Activated CD8-positive, alpha-beta memory T cell treated with anti-CD3 and anti-CD28 coated beads, Interleukin-2, amount 10 ng/mL, durations not matched to agents 7 days and 5 days (primary cell): ENCODE measurements around the gene TUNAR. TPM values are rescaled to one million over a fixed set of nuclear protein-coding genes. Genes with fewer than 3 reads are reported as not detected.

ENCODE experiments used
- ATAC-seq: fragments of 150-1000 bp; cut with Tn5 transposase; one replicate; pipeline ENCODE4 v1.10.0; 2021; ENCODE audit warnings: moderate library complexity
- CTCF ChIA-PET: fragments of 350-600 bp; sonication (Branson Sonifier 250); formaldehyde crosslinking; loops from one replicate; lab custom pipeline; 2021; ENCODE audit warnings: antibody characterized with exemption; lab: Charles Lee
- DNase-seq: peaks from one replicate; pipeline ENCODE4 v3.0.0-alpha.2; 2020
- H3K27ac Mint-ChIP-seq: one replicate; pipeline ENCODE4 v1.8.0; 2021; ENCODE audit warnings: mild to moderate bottlenecking, mixed read lengths
- H3K27me3 Mint-ChIP-seq: one replicate; pipeline ENCODE4 v1.8.0; 2021; ENCODE audit warnings: mixed read lengths
- H3K36me3 Mint-ChIP-seq: one replicate; pipeline ENCODE4 v1.8.0; 2021; ENCODE audit warnings: mild to moderate bottlenecking, mixed read lengths
- H3K4me1 Mint-ChIP-seq: one replicate; pipeline ENCODE4 v1.8.0; 2021; ENCODE audit warnings: mixed read lengths
- H3K4me3 Mint-ChIP-seq: one replicate; pipeline ENCODE4 v1.8.0; 2021; ENCODE audit warnings: mild to moderate bottlenecking, moderate library complexity, mixed read lengths
- H3K9me3 Mint-ChIP-seq: one replicate; pipeline ENCODE4 v1.8.0; 2022; ENCODE audit warnings: low read depth, mixed read lengths
- total RNA-seq, 2 experiments: library from RNA; stranded (reverse); gene quantifications; one replicate each; pipeline ENCODE4 v1.2.3, GENCODE V29; 2021

The TUNAR gene
- total RNA-seq, result not detected

DNA sequence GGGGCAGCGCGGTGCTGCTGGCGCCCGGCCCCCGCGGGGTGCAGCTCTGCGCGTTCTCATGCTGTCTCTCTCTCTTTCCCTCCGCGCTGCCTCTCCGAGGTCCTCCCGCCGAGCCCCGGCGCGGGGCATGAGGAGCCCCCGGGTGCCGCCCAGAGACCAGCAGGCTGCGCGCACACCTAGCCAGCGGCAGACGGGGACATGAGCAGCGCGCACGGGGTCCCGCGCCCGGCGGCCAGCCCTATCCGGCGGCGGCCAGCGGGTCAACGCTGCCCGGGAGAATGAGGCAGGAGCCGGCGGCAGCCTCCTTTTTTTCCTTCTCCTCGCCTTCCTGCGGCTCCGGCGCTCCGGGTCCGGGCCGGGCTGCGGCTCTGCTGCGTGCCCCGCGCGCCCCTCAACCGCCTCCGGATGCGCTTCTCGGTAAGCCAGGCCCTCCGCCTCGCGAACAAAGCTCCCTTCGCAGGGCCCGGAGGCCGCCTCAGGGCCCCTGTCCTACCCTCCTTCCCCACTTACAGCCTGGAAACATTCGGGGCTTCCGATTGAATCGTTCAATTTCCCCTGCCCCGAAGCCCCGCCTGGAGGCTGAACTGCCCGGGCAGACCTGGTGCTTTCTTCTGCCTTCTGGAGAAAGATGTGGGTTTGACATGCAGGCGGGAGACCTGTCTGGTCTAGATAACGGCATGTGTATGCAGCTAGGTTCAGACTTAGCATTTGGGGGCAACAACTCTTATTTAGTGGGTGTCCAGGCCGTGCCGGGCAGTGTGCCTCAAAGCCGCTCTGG lies at the start of gene TUNAR:
TUNAR (plus strand) TSS at position 72 of the 778 bp plus-strand sequence.
- DNase-seq, result no peak
- Mint-ChIP-seq H3K4me1 (no peaks in the 10 kb centered on the region), H3K4me3 (no peak within 1 kb of the TSS), H3K27me3 (peaks cover 53% of the 10 kb centered on the region), H3K27ac (no peak within 1 kb of the TSS), H3K36me3 (no peaks in the 10 kb centered on the region), H3K9me3 (no peaks in the 10 kb centered on the region)
- ATAC-seq, result no peak
- CTCF ChIA-PET, result interaction anchor here (1.0 kb wide), 1 partner anchor 367 kb away, joined by 3 read pairs; no protein-coding TSS in a partner anchor

DNA sequence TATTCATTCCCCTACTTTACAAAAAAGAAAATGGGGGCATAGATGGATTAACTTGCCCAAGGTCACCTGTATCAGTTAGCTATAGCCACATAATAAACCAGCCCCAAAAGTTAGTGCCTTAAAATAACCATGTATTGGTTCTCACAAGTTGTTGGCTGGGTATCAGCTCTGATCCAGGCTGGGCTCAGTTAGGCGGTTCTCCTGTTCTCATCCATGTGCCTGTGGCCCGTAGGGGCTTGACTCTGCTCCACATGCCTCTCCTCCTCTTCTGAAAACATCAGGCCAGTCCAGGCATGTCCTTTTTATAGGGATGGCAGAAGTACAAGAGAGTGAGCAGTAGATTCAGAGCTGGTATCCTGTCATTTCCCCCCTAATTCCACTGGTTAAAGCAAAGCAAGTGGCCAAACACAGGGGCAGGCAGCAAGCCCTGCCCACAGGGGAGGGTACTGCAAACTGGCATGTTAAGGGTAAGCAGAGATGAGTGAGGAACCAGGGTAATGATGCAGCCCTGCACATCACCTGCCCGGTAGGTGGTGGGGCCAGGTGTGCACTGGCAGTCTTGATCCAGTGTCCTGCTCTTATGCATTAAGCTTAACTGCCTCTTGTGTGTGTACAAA lies 47.9 kb upstream of the TUNAR start:
- H3K27ac Mint-ChIP-seq, result no peak overlapping the region
- H3K4me3 Mint-ChIP-seq, result no peak overlapping the region
- peaks cover 3% of the 10 kb centered on the region for H3K27me3 Mint-ChIP-seq
- no peaks in the 10 kb centered on the region for H3K9me3 Mint-ChIP-seq
- ATAC-seq (no peak), DNase-seq (no peak)
- H3K36me3 Mint-ChIP-seq, result no peaks in the 10 kb centered on the region
- CTCF ChIA-PET, result no interaction called here
- H3K4me1 Mint-ChIP-seq, result no peaks in the 10 kb centered on the region

DNA sequence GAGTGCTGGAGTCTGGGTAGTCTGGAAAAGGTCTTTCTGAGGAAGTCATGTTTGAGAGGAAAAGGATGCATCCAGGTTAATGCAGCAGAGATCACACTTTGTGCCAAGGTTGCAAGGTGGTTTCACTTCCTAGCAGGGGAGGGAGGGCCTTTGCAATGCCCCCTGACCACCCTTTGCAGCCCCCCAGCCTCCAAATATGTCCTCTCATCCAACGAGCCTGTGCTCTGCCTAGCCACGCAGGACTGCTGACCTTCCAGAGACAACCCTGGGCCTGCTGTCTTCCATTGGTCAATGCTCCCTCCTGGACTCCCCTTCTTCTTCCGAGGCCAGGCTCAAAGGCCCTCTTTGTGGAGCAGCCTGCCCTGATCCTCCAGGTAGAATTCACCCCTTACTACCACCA lies 47.3 kb upstream of the TUNAR start:
- no peaks in the 10 kb centered on the region for H3K36me3 Mint-ChIP-seq
- CTCF ChIA-PET, result no interaction called here
- no peak overlapping the region for H3K4me3 Mint-ChIP-seq
- H3K27me3 Mint-ChIP-seq, result peaks cover 3% of the 10 kb centered on the region
- no peaks in the 10 kb centered on the region for H3K9me3 Mint-ChIP-seq
- DNase-seq, result no peak
- ATAC-seq, result no peak
- no peaks in the 10 kb centered on the region for H3K4me1 Mint-ChIP-seq
- no peak overlapping the region for H3K27ac Mint-ChIP-seq

GRCh38 chr14:95830386-95830785 lies 46.2 kb upstream of the TUNAR start:
- CTCF ChIA-PET, result no interaction called here
- H3K9me3 Mint-ChIP-seq, result no peaks in the 10 kb centered on the region
- no peaks in the 10 kb centered on the region for H3K27me3 Mint-ChIP-seq
- DNase-seq (no peak), ATAC-seq (no peak)
- no peaks in the 10 kb centered on the region for H3K4me1 Mint-ChIP-seq
- H3K4me3 Mint-ChIP-seq, result no peak overlapping the region
- H3K36me3 Mint-ChIP-seq, result no peaks in the 10 kb centered on the region
- no peak overlapping the region for H3K27ac Mint-ChIP-seq

DNA sequence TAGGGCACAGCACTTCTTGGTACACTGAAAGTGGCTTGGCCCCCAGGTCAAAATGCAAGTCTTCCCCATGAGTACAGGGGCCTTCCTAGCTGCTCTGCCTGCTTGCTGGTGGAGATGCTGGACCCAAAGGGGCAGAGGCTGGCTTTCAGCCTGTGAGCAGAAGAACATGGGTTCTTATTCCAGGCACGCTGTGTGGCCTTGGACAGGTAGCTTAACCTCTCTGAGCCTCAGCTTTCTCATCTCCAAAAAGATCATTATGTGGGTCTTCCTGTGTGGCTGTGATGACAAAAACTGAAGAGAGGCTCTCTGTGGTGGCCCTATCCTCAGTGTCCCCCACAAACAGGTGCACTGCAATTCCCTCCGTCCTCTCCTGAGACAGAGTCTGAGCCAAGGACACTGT lies 45.6 kb upstream of the TUNAR start:
- no peak for DNase-seq
- no peaks in the 10 kb centered on the region for H3K9me3 Mint-ChIP-seq
- no peak for ATAC-seq
- no peaks in the 10 kb centered on the region for H3K36me3 Mint-ChIP-seq
- no peak overlapping the region for H3K4me3 Mint-ChIP-seq
- CTCF ChIA-PET, result no interaction called here
- no peaks in the 10 kb centered on the region for H3K4me1 Mint-ChIP-seq
- no peak overlapping the region for H3K27ac Mint-ChIP-seq
- no peaks in the 10 kb centered on the region for H3K27me3 Mint-ChIP-seq

DNA sequence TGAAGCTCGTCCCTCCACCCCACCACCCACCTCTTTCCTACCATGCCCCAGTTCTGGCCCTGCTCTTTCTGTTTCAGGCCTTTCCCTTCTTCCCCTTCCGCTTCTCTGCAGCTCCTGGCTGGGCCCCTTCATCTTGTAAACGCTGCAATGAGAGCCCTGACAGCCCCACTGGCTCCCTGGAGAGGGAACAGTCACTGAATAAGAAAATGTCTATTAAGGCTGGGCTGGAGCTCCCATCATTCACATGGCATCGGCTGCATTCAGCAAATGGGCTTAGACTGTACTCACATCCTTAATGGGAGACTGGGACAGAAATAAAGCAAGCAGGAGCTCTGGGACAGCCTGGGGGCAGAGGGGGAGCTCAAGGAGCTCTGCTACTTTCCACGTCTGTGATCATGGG lies 45.2 kb upstream of the TUNAR start:
- Mint-ChIP-seq H3K36me3 (no peaks in the 10 kb centered on the region), H3K9me3 (no peaks in the 10 kb centered on the region), H3K4me3 (no peak overlapping the region), H3K4me1 (no peaks in the 10 kb centered on the region), H3K27me3 (no peaks in the 10 kb centered on the region), H3K27ac (no peak overlapping the region)
- DNase-seq (no peak), ATAC-seq (no peak)
- CTCF ChIA-PET, result no interaction called here

- H3K9me3 Mint-ChIP-seq, result no peaks in the 10 kb centered on the region
- H3K27me3 Mint-ChIP-seq, result no peaks in the 10 kb centered on the region
- CTCF ChIA-PET, result no interaction called here
- ATAC-seq (no peak), DNase-seq (no peak)
- no peak overlapping the region for H3K27ac Mint-ChIP-seq
- H3K36me3 Mint-ChIP-seq, result no peaks in the 10 kb centered on the region
- H3K4me1 Mint-ChIP-seq, result no peaks in the 10 kb centered on the region
- H3K4me3 Mint-ChIP-seq, result no peak overlapping the region
These were observed 44.6 kb upstream of the TUNAR start for GRCh38 chr14:95832012-95832411.

DNA sequence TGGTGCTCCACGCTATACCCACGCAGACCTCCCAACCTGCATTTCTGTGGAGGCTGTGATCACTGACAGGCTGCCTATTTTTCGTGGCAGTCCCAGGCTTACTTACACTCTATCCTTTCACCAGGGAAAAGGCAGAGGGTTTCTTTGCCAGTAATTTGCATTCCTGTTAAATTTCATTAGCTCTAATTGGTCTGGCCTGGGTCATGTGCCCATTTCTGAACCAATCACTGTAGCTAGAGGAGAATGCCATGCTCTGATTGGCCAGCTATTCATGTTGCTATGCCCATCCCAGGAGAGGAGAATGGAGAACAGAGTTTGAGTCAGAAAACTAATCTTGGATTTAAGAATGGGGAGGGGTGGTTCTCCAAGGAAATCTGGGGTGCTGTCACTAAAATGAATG lies 43.2 kb upstream of the TUNAR start:
- Mint-ChIP-seq H3K27me3 (no peaks in the 10 kb centered on the region), H3K9me3 (peaks cover 2% of the 10 kb centered on the region), H3K4me1 (no peaks in the 10 kb centered on the region), H3K27ac (no peak overlapping the region), H3K36me3 (no peaks in the 10 kb centered on the region), H3K4me3 (no peak overlapping the region)
- DNase-seq, result no peak
- CTCF ChIA-PET, result no interaction called here
- no peak for ATAC-seq

- peaks cover 2% of the 10 kb centered on the region for H3K9me3 Mint-ChIP-seq
- H3K27me3 Mint-ChIP-seq, result no peaks in the 10 kb centered on the region
- CTCF ChIA-PET, result no interaction called here
- no peaks in the 10 kb centered on the region for H3K36me3 Mint-ChIP-seq
- ATAC-seq (no peak), DNase-seq (no peak)
- H3K4me1 Mint-ChIP-seq, result no peaks in the 10 kb centered on the region
- H3K4me3 Mint-ChIP-seq, result no peak overlapping the region
- no peak overlapping the region for H3K27ac Mint-ChIP-seq
These were observed 42.1 kb upstream of the TUNAR start for GRCh38 chr14:95834496-95834895.

DNA sequence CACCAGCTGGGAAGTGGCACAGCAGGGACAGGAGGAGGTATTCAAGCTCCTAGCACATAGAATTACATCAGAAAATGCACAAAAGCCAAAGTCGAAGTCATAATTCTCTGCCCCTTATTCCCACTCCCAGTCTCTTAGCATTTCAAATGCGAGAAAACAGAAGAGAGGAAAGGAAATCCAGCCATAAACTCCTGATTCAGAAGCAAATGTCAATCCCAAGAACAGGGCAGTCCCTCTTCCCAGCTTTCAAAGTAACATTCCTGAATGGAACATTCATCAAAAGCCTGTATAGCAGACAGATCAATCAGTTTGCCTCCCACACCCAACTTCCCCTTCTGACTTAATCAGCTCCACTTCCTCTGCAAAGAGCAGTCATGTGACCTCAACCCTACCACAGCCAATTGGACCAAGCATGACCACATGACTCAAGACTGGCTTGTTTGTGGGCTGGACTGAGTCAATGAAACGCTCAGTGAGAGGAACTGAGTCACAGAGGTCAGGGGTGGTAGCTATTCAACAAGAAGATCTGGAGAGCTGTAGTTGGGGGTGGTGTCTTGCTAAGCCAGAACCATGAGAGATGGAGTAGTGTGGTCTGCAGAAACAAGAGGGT lies 41.4 kb upstream of the TUNAR start:
- Mint-ChIP-seq H3K36me3 (no peaks in the 10 kb centered on the region), H3K4me1 (no peaks in the 10 kb centered on the region), H3K9me3 (peaks cover 2% of the 10 kb centered on the region), H3K27ac (no peak overlapping the region), H3K27me3 (no peaks in the 10 kb centered on the region), H3K4me3 (no peak overlapping the region)
- DNase-seq (peak; percentile 41), ATAC-seq (no peak)
- CTCF ChIA-PET, result interaction anchor here (0.5 kb wide), 1 partner anchor 154 kb away, joined by 3 read pairs; no protein-coding TSS in a partner anchor

GRCh38 chr14:95838862-95839261 lies 37.8 kb upstream of the TUNAR start:
- H3K36me3 Mint-ChIP-seq, result no peaks in the 10 kb centered on the region
- no peak overlapping the region for H3K4me3 Mint-ChIP-seq
- H3K9me3 Mint-ChIP-seq, result peaks cover 2% of the 10 kb centered on the region
- DNase-seq, result no peak
- no peak for ATAC-seq
- no peaks in the 10 kb centered on the region for H3K4me1 Mint-ChIP-seq
- no peak overlapping the region for H3K27ac Mint-ChIP-seq
- no peaks in the 10 kb centered on the region for H3K27me3 Mint-ChIP-seq
- CTCF ChIA-PET, result no interaction called here

DNA sequence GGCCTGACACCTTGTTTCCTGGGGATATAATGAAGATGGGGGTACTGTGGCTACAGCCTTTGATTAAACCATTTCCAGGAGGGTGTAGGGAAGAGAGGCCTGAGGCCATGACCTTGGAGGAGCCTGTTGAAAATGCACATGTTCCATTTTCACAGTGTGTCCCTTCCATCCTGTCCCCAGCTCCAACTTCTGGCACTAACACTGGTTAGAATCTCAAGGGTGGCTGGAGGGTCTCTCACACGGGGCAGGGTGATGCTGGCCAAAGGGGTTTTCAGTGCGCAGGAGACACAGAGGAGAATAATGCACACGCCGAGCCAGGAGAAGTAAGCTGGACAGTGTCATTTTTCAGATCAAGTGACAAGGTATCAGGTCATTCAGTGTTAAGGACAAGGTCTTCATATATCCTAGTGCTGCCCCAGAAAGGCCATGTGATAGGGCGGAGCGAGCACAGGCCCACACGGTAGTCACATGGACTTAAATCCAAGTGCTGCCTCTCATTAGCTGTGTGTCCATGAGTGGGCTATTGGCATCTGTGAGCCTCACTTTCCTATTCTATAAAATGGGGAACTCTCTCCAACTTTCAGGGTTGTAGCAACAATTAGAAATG lies 36.4 kb upstream of the TUNAR start:
- ATAC-seq (no peak), DNase-seq (no peak)
- H3K27ac Mint-ChIP-seq, result no peak overlapping the region
- no peak overlapping the region for H3K4me3 Mint-ChIP-seq
- H3K4me1 Mint-ChIP-seq, result no peaks in the 10 kb centered on the region
- H3K36me3 Mint-ChIP-seq, result no peaks in the 10 kb centered on the region
- peaks cover 2% of the 10 kb centered on the region for H3K9me3 Mint-ChIP-seq
- H3K27me3 Mint-ChIP-seq, result no peaks in the 10 kb centered on the region
- CTCF ChIA-PET, result no interaction called here

DNA sequence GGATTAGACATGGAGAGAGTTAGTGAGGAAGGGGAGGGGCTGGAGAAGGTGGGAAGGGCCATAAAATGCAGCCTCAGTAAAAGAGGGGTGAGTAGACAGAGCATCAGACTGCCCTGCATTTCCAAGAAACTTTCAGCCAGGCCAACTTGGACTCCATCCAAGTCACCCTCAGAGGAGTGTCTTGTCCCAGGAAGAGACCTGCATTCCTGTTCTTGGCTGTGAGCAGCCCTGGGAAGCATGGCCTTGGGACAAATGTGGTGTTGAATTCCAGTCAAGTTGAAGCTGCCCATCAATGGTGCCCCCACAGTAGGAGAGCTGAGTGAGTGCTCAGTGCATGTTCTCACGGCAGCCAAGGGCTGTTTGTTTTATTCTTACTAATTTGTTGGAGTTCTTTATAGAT lies 35.0 kb upstream of the TUNAR start:
- H3K27ac Mint-ChIP-seq, result no peak overlapping the region
- CTCF ChIA-PET, result no interaction called here
- peaks cover 2% of the 10 kb centered on the region for H3K9me3 Mint-ChIP-seq

More for the DNA sequence above, 35.0 kb upstream of the TUNAR start:
- Mint-ChIP-seq H3K27me3 (no peaks in the 10 kb centered on the region), H3K4me1 (no peaks in the 10 kb centered on the region), H3K4me3 (no peak overlapping the region), H3K36me3 (no peaks in the 10 kb centered on the region)
- ATAC-seq, result no peak
- DNase-seq, result no peak
